Measurements from ENCODE around the gene HYAL3.

GRCh38 chr3:50342813-50343633 lies 43.8 kb upstream of the HYAL3 start:
- TF ChIP-seq POLR2AphosphoS5 (IDR thresholded peaks at IDR 0.05) = no peak
- TF ChIP-seq CTCF (IDR thresholded peaks at IDR 0.05) = no peak

Data from gastroesophageal sphincter (tissue), 3 donors.